AG08396 (cell line): ENCODE measurements around the gene GREB1L.

Experiments used
- DNase-seq: peaks from one replicate; pipeline ENCODE4 v3.0.0; 2012; ENCODE audit warnings: low spot score, mixed read lengths

GREB1L gene

DNA sequence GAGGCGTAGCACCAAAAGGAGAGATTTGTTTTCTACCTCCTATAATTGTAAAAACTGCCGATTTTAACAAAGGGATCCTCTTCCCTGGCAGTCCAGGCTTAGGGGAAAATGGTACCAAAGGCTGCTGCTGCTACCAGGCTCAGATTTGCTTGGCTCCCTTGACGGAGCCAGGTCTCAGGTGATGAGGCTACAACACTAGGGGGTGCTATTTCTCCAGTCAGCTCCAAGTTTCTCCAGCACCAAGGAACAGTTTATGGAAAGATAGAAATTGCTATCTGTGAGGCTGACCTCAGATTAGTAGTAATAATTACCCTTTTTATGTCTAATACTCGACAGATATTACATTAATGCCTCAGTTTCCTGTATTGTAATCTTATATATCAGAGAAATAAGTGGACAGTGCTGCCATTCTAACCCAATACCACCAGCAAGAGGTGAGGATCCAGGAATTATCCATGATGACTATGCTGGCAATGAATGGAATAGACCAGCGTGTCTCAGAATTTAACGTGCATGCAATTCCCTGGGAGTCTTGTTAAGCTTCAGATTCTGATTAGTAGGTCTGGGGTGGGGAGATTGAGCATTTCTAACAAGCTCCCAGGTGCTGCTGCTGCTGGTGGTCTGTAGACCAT is 247.2 kb downstream of the GREB1L start:
- peak; percentile 76 for DNase-seq

DNA sequence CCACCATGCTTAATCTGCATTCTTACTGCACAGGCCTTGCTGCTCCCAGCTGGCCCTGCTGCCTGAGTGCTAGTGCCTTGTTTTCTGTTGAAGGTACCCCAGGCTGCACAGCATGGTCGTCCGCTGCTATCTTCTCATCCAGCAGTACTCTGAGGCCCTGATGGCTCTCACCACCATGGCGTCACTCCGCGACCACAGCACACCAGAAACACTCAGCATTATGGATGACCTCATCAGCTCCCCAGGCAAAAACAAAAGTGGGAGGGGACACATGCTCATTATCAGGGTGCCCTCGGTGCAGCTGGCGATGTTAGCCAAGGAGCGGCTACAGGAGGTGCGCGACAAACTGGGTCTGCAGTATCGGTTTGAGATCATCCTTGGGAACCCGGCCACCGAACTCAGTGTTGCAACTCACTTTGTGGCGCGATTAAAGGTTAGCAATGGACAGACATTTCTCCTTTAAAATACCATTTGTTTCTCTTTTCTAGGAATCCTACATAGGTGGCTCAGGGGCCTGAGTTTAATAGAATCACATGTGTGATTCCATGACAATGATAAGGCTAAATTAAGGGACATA is 248.0 kb downstream of the GREB1L start:
- no peak for DNase-seq

DNA sequence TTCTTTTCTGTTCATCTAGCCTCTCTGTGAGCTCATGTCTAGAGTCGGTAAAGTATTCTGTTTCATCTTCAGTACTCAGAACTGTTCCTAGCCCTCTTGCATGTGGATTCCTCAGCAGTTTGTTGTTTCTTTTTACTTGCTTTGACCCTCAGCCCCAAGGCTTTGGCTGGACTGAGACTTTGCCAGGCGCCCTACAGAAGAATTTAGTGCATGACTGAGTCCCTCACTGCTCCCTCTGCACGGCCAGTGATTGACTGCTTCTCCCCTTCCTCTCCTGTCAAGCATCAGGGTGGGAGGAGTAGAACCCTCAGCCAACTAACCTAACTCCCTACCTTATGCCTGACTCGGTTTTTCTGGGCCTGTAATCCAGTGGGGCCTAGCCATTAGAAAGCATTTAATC is 248.7 kb downstream of the GREB1L start:
- no peak for DNase-seq

- no peak for DNase-seq
Observed at GRCh38 chr18:21496277-21496835, 254.3 kb downstream of the GREB1L start.

DNA sequence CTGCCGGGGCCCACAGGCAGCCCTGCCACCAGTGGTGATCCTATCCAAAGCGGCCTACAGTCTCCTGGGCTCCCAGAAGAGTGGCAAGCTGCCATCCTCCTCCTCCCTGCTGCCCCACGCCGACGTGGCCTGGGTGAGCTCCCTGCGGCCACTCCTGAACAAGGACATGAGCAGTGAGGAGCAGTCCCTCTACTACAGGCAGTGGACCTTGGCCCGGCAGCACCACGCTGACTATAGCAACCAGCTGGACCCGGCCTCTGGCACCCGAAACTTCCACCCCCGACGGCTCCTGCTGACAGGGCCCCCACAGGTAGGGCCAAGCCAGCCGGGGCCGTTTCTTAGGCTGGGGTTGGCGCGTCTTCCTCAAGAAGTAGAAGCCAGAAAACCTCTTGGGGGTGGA is 258.0 kb downstream of the GREB1L start:
- DNase-seq, result no peak

DNA sequence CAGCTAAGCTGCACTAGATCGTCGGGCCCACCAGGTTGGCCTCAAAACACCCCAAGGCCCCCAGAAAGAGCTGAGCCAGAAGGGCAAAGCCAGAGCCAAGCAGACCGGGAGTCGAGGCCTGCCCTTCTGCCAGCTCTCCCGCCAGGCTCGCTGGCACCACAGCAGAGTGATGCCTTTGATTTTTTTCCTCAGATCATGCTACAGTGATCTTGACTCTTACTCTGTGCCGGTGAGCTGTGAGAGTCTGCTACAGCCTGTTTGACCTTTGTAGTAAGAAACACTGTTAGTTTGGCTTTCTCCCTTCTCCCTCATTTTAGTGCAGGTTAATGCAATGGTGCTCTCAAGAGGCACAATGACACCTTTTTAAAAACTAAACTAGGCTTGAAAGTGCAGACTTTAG is 260.6 kb downstream of the GREB1L start:
- no peak for DNase-seq

- DNase-seq, result no peak
Observed at GRCh38 chr18:21507913-21508701, 266.1 kb downstream of the GREB1L start.

GRCh38 chr18:21509062-21509461 is 267.0 kb downstream of the GREB1L start:
- DNase-seq, result no peak

- DNase-seq, result peak; percentile 34
Observed at GRCh38 chr18:21513292-21513691, 271.3 kb downstream of the GREB1L start.

DNA sequence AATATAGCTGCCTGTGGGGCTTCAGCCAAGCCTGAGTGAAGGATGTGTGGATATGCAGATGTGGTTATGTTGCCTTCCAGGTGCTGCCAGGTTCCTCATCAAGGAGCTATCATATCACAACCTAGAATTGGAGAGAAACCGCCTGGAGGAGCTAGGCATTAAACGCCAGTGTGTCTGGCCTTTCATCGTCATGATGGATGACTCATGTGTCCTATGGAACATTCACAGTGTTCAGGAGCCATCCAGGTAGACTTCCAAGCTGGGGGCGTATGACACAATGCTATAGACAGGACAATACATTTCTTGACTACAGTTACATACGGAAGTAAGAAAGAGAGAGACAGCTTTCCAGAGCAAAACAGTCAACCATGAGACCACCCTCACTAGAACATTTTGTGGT is 271.7 kb downstream of the GREB1L start:
- no peak for DNase-seq

- no peak for DNase-seq
Observed at GRCh38 chr18:21522530-21522929, 280.5 kb downstream of the GREB1L start.

DNA sequence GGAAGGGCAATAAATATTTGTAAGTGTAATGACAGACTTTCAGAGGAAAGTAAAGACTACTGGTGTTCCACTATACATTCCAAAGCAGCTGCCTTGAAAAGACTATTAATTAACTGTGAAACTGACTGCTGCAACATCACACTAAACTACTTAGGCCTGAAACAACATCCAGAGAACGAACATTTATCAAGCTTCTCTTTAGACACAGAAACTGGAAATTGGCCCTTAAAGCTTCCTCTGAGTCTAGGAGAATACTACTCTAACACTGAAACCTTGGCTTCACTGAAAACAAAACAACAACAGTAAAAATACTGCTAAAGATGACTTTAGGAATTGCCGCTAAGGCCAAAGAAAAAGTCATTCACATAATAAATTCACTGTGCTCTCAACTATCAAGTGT is 283.9 kb downstream of the GREB1L start:
- DNase-seq, result no peak

GRCh38 chr18:21526463-21526862 is 284.4 kb downstream of the GREB1L start:
- DNase-seq, result no peak

GRCh38 chr18:21534327-21534726 is 292.3 kb downstream of the GREB1L start:
- no peak for DNase-seq

- DNase-seq, result no peak
Observed at GRCh38 chr18:21538230-21538629, 296.2 kb downstream of the GREB1L start.

GRCh38 chr18:21546423-21546822 is 304.4 kb downstream of the GREB1L start:
- DNase-seq, result no peak

DNA sequence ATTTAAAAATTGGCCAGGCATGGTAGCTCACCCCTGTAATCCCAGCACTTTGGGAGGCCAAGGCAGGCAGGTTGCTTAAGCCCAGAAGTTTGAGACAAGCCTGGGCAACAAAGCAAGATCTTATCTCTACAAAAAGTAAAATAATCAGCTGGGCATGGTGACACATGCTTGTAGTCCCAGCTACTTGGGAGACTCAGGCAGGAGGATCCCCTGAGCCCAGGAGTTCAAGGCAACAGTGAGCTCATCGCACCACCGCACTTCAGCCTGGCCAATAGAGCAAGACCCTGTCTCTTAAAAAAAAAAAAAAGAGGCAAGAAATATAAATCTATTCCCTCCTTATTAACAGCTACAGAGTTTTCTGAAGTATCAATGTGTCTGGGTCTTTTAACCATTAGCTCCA is 306.6 kb downstream of the GREB1L start:
- no peak for DNase-seq

DNA sequence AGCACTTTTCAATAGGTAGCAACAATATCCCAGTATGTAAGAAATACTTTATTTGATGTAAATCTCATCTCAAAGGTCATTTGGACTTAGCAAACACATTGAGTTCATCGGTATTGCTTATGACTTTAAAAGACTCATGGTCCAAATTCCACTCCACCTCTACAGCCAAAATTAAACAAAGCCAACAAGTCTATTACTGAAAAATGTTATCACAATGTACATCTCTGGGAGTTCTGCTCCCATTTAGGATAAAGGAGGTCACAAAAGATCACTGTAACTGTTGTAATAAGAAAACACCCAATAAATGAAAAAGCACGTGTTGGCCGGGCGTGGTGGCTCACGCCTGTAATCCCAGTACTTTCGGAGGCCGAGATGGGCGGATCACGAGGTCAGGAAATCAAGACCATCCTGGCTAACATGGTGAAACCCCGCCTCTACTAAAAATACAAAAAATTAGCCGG is 308.5 kb downstream of the GREB1L start:
- DNase-seq, result no peak

DNA sequence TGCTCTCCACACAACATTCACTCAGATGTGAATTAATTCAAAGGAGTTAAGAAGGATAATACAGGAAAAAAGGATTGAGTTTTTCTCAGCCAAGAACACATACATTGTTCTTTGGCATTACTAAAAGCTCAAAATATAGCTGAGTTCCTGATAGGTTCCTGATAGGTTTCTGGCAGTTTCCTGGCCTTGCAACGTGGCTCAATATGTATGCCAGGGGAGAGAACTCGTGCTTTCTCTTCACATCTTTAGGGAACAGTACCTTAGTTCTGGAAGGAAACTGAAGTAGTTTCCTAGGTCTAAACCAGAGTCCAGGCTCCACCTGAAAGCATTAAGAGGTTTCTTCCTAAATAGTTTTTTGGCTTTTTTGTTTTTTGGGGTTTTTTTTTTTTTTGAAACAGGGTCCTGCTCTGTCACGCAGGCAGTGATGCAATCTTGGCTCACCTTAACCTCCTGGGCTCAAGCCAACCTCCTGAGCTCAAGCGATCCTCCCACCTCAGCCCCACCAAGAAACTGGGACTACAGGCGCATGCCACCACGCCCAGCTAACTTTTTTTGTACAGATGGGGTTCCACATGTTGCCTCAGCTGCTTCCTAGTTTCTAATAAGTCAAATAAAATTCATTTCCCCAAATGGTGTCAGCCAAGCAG is 315.7 kb downstream of the GREB1L start:
- no peak for DNase-seq

- DNase-seq, result no peak
Observed at GRCh38 chr18:21559195-21559594, 317.2 kb downstream of the GREB1L start.

- DNase-seq, result no peak
Observed at GRCh38 chr18:21571772-21572171, 329.7 kb downstream of the GREB1L start.
